GM19025 (cell line): ENCODE measurements around the gene VWA8.
"Not testable (repeated sequence)": the region's sequence is repeated elsewhere in the genome, so short reads cannot be mapped to it uniquely, and the experiment has no call there.

ENCODE experiments used
- ATAC-seq: cut with Tn5 transposase; IDR thresholded peaks from one replicate; pipeline ENCODE4 v1.9.1; 2021; ENCODE audit warnings: mild to moderate bottlenecking, low read depth, moderate library complexity; ENCODE audit not compliant: unreplicated experiment

The VWA8 gene

GRCh38 chr13:41624041-41624440, 336.9 kb downstream of the VWA8 start:
- no peak for ATAC-seq

- no peak for ATAC-seq
Observed at GRCh38 chr13:41622432-41623429, 338.2 kb downstream of the VWA8 start.

GRCh38 chr13:41621716-41622431, 339.0 kb downstream of the VWA8 start:
- no peak for ATAC-seq

- not testable (repeated sequence) for ATAC-seq
Observed at GRCh38 chr13:41617633-41618032, 343.3 kb downstream of the VWA8 start.

- ATAC-seq, result no peak
Observed at GRCh38 chr13:41616151-41616550, 344.8 kb downstream of the VWA8 start.

- ATAC-seq, result no peak
Observed at GRCh38 chr13:41615528-41615855, 345.4 kb downstream of the VWA8 start.

GRCh38 chr13:41614671-41615527, 346.0 kb downstream of the VWA8 start:
- no peak for ATAC-seq

GRCh38 chr13:41613984-41614661, 346.8 kb downstream of the VWA8 start:
- ATAC-seq, result no peak

GRCh38 chr13:41613471-41613870, 347.4 kb downstream of the VWA8 start:
- no peak for ATAC-seq

- no peak for ATAC-seq
Observed at GRCh38 chr13:41611385-41611784, 349.5 kb downstream of the VWA8 start.

- no peak for ATAC-seq
Observed at GRCh38 chr13:41610404-41610803, 350.5 kb downstream of the VWA8 start.

GRCh38 chr13:41609828-41610227, 351.1 kb downstream of the VWA8 start:
- ATAC-seq, result no peak

- no peak for ATAC-seq
Observed at GRCh38 chr13:41608839-41609177, 352.1 kb downstream of the VWA8 start.

GRCh38 chr13:41608111-41608838, 352.6 kb downstream of the VWA8 start:
- no peak for ATAC-seq

- no peak for ATAC-seq
Observed at GRCh38 chr13:41606646-41607045, 354.3 kb downstream of the VWA8 start.

GRCh38 chr13:41605319-41606285, 355.3 kb downstream of the VWA8 start:
- no peak for ATAC-seq

- no peak for ATAC-seq
Observed at GRCh38 chr13:41603917-41604316, 357.0 kb downstream of the VWA8 start.

GRCh38 chr13:41601718-41602445, 359.0 kb downstream of the VWA8 start:
- ATAC-seq, result no peak
